Osteoblast (primary cell): ENCODE measurements around the gene SORCS2. TPM values are rescaled to one million over a fixed set of nuclear protein-coding genes. Genes with fewer than 3 reads are reported as not detected.

Experiments
- DNase-seq: peaks from one replicate; pipeline ENCODE4 v3.0.0; 2011; ENCODE audit warnings: low spot score, mixed read lengths; ENCODE audit not compliant: insufficient read length; ENCODE audit errors: missing footprints
- H2AFZ ChIP-seq: 2 replicates; pipeline ENCODE4 v1.6.0; 2011; ENCODE audit warnings: mild to moderate bottlenecking, low read length
- H3K27ac ChIP-seq: 2 replicates; pipeline ENCODE4 v1.5.1; 2011; ENCODE audit warnings: mild to moderate bottlenecking, low read depth, low read length, moderate library complexity
- H3K27me3 ChIP-seq: 2 replicates; pipeline ENCODE4 v1.6.0; 2012; ENCODE audit warnings: mild to moderate bottlenecking, control low read depth, inconsistent platforms, low read length, moderate library complexity; ENCODE audit not compliant: insufficient read depth
- H3K36me3 ChIP-seq: 2 replicates; pipeline ENCODE4 v1.5.1; 2011; ENCODE audit warnings: mild to moderate bottlenecking, low read length, control low read depth, moderate library complexity; ENCODE audit not compliant: insufficient read depth
- H3K4me1 ChIP-seq: 2 replicates; pipeline ENCODE4 v1.5.1; 2011; ENCODE audit warnings: mild to moderate bottlenecking, low read length, control low read depth, moderate library complexity; ENCODE audit not compliant: insufficient read depth
- H3K4me2 ChIP-seq: 2 replicates; pipeline ENCODE4 v1.6.0; 2011; ENCODE audit warnings: mild to moderate bottlenecking, low read length; ENCODE audit not compliant: insufficient read depth
- H3K4me3 ChIP-seq: fragments of 200-600 bp; sonication (generic); 3 replicates; pipeline ENCODE4 v1.5.1; 2012; ENCODE audit warnings: mild to moderate bottlenecking, low read length, inconsistent platforms; ENCODE audit not compliant: insufficient read depth
- H3K79me2 ChIP-seq: 2 replicates; pipeline ENCODE4 v1.6.0; 2012; ENCODE audit warnings: mild to moderate bottlenecking, low read length, control low read depth, inconsistent platforms; ENCODE audit not compliant: insufficient read depth
- H3K9me3 ChIP-seq: 2 replicates; pipeline ENCODE4 v1.5.1; 2011; ENCODE audit warnings: low read depth, low read length, control low read depth
- H4K20me1 ChIP-seq: 2 replicates; pipeline ENCODE4 v1.6.0; 2012; ENCODE audit warnings: mild to moderate bottlenecking, low read length, control low read depth; ENCODE audit not compliant: insufficient read depth
- total RNA-seq: library from RNA; depleted of rRNA; stranded (reverse); fragments of >200 nt; gene quantifications from 2 replicates; pipeline ENCODE4 v1.2.3, GENCODE V29; 2012
- TF ChIP-seq, protein P1 (sequence below): IDR thresholded peaks from 2 replicates; pipeline ENCODE4 v1.5.1; 2011; ENCODE audit warnings: mild to moderate bottlenecking, low read depth, low read length, moderate library complexity; ENCODE audit errors: extremely low read depth

Gene SORCS2
- total RNA-seq, 1 donor, result 9.0 TPM

GRCh38 chr4:7679406-7680040 lies 487.2 kb downstream of the SORCS2 start:
- Histone ChIP-seq H3K9me3 (peaks cover 5% of the 10 kb centered on the region), H3K36me3 (no peaks in the 10 kb centered on the region), H3K27ac (no peak overlapping the region), H3K27me3 (peaks cover 34% of the 10 kb centered on the region), H2AFZ (no peak overlapping the region), H3K4me3 (no peak overlapping the region), H3K4me2 (no peak overlapping the region), H3K4me1 (no peaks in the 10 kb centered on the region), H4K20me1 (no peaks in the 10 kb centered on the region), H3K79me2 (no peaks in the 10 kb centered on the region)
- TF ChIP-seq, protein P1, sequence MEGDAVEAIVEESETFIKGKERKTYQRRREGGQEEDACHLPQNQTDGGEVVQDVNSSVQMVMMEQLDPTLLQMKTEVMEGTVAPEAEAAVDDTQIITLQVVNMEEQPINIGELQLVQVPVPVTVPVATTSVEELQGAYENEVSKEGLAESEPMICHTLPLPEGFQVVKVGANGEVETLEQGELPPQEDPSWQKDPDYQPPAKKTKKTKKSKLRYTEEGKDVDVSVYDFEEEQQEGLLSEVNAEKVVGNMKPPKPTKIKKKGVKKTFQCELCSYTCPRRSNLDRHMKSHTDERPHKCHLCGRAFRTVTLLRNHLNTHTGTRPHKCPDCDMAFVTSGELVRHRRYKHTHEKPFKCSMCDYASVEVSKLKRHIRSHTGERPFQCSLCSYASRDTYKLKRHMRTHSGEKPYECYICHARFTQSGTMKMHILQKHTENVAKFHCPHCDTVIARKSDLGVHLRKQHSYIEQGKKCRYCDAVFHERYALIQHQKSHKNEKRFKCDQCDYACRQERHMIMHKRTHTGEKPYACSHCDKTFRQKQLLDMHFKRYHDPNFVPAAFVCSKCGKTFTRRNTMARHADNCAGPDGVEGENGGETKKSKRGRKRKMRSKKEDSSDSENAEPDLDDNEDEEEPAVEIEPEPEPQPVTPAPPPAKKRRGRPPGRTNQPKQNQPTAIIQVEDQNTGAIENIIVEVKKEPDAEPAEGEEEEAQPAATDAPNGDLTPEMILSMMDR, result no peak
- peak; percentile 76 for DNase-seq

DNA sequence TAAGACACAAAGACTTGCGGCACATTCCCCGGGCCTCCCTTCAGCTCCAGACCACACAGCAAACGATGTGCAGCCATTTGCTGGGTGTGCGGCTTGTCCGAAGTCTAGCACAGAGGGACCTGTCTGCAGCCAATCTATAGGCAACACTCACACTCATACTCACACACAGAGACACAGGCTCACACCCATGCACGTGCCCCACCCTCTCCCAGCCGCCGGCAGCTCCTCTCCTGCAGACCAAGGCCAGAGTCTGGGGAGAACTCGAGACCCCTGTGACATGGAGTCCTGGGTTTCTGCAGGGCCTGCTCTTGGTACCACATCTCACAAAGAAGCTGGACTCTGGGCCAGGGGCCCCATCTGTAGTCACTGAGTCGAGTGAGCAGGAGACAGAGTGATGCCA lies 487.8 kb downstream of the SORCS2 start:
- H3K27ac ChIP-seq, result no peak overlapping the region
- H3K36me3 ChIP-seq, result no peaks in the 10 kb centered on the region
- DNase-seq, result peak; percentile 62
- H3K4me1 ChIP-seq, result no peaks in the 10 kb centered on the region
- H4K20me1 ChIP-seq, result no peaks in the 10 kb centered on the region
- peaks cover 5% of the 10 kb centered on the region for H3K9me3 ChIP-seq
- TF ChIP-seq, protein P1, result no peak
- peaks cover 30% of the 10 kb centered on the region for H3K27me3 ChIP-seq
- H3K4me2 ChIP-seq, result no peak overlapping the region
- no peaks in the 10 kb centered on the region for H3K79me2 ChIP-seq
- H3K4me3 ChIP-seq, result no peak overlapping the region
- no peak overlapping the region for H2AFZ ChIP-seq

- H3K4me3 ChIP-seq, result no peak overlapping the region
- H3K27ac ChIP-seq, result no peak overlapping the region
- no peaks in the 10 kb centered on the region for H3K79me2 ChIP-seq
- no peaks in the 10 kb centered on the region for H4K20me1 ChIP-seq
- DNase-seq, result peak; percentile 78
- H3K4me2 ChIP-seq, result no peak overlapping the region
- no peaks in the 10 kb centered on the region for H3K4me1 ChIP-seq
- no peak overlapping the region for H2AFZ ChIP-seq
- H3K27me3 ChIP-seq, result peaks cover 30% of the 10 kb centered on the region
- H3K9me3 ChIP-seq, result peaks cover 5% of the 10 kb centered on the region
- TF ChIP-seq, protein P1, result no peak
- no peaks in the 10 kb centered on the region for H3K36me3 ChIP-seq
Observed at GRCh38 chr4:7680731-7681130, 488.4 kb downstream of the SORCS2 start.

- Histone ChIP-seq H3K9me3 (peaks cover 5% of the 10 kb centered on the region), H3K36me3 (no peaks in the 10 kb centered on the region), H3K4me2 (no peak overlapping the region), H3K4me1 (no peaks in the 10 kb centered on the region), H3K27ac (no peak overlapping the region), H3K4me3 (no peak overlapping the region), H3K79me2 (no peaks in the 10 kb centered on the region), H3K27me3 (peaks cover 36% of the 10 kb centered on the region), H2AFZ (no peak overlapping the region), H4K20me1 (no peaks in the 10 kb centered on the region)
- TF ChIP-seq, protein P1, result no peak
- DNase-seq, result peak; percentile 39
Observed at GRCh38 chr4:7683126-7683703, 490.9 kb downstream of the SORCS2 start.
